Panc1 (cell line): ENCODE measurements around the gene MOB2. TPM values are rescaled to one million over a fixed set of nuclear protein-coding genes. Genes with fewer than 3 reads are reported as not detected.
A peak's percentile ranks its signal among the peaks of the same experiment; 100 is the strongest.

Source experiments
- ATAC-seq: fragments of 200-7000 bp; cut with Tn5 transposase; 2 replicates; pipeline ENCODE4 v1.9.1; 2020; ENCODE audit warnings: mild to moderate bottlenecking, moderate library complexity
- BruUV-seq: library from RNA; stranded (reverse); fragments of 400-500 nt; replicated peaks from 2 replicates; lab custom pipeline; 2021; lab: Mats Ljungman, UMichigan
- CTCF ChIA-PET: fragments of 300-600 bp; sonication (Branson Sonifier 250); formaldehyde crosslinking; loops from one replicate; lab custom pipeline; 2022; ENCODE audit warnings: antibody characterized with exemption; lab: Charles Lee
- POLR2A ChIA-PET: fragments of 300-600 bp; sonication (Branson Sonifier 250); formaldehyde crosslinking; loops from one replicate; lab custom pipeline; 2022; ENCODE audit warnings: antibody characterized with exemption; lab: Charles Lee
- DNase-seq: peaks from one replicate; pipeline ENCODE4 v3.0.0-alpha.2; 2010; ENCODE audit warnings: low read depth, low spot score
- H3K27ac ChIP-seq: 2 replicates; pipeline ENCODE4 v1.5.1; 2011; ENCODE audit warnings: mild to moderate bottlenecking, low read length, inconsistent platforms
- H3K27me3 ChIP-seq: fragments of 200-500 bp; sonication (Bioruptor generic); 2 replicates; pipeline ENCODE4 v1.6.0; 2014; ENCODE audit warnings: low read length, inconsistent platforms; ENCODE audit not compliant: control insufficient read depth, insufficient read depth
- H3K36me3 ChIP-seq: fragments of 200-500 bp; sonication (Bioruptor generic); 2 replicates; pipeline ENCODE4 v1.5.1; 2014; ENCODE audit warnings: inconsistent platforms, mild to moderate bottlenecking, low read length, moderate library complexity; ENCODE audit not compliant: control insufficient read depth, insufficient read depth
- H3K4me1 ChIP-seq: 2 replicates; pipeline ENCODE4 v1.5.1; 2011; ENCODE audit warnings: inconsistent platforms, mild to moderate bottlenecking, low read length, moderate library complexity; ENCODE audit not compliant: control insufficient read depth, insufficient read depth
- H3K4me3 ChIP-seq, 2 experiments: 2 replicates each; pipeline ENCODE4 v1.5.1; 2011 to 2012; ENCODE audit warnings: low read depth in 2 of 2, low read length in 2 of 2, mild to moderate bottlenecking in 2 of 2, inconsistent platforms in 1 of 2, moderate library complexity in 1 of 2
- H3K9me3 ChIP-seq: fragments of 200-500 bp; sonication (Bioruptor generic); 2 replicates; pipeline ENCODE4 v1.5.1; 2014; ENCODE audit warnings: low read depth, mild to moderate bottlenecking, inconsistent platforms, low read length, moderate library complexity; ENCODE audit not compliant: control insufficient read depth, insufficient read depth
- CTCF ChIP-seq: fragments of 450-650 bp; IDR thresholded peaks from 2 replicates; pipeline ENCODE4 v1.5.1; 2017; ENCODE audit warnings: mild to moderate bottlenecking
- POLR2AphosphoS5 ChIP-seq: IDR thresholded peaks from 2 replicates; pipeline ENCODE4 v1.6.1; 2012; ENCODE audit warnings: mild to moderate bottlenecking, low read depth, low read length, moderate library complexity
- REST ChIP-seq, 2 experiments: IDR thresholded peaks; 2 replicates each; pipeline ENCODE4 v1.6.1; 2011 to 2012; ENCODE audit warnings: low read depth in 2 of 2, control low read depth in 1 of 2, low read length in 1 of 2, mild to moderate bottlenecking in 1 of 2, moderate library complexity in 1 of 2; ENCODE audit not compliant: insufficient read depth in 1 of 2
- SIN3A ChIP-seq: IDR thresholded peaks from 2 replicates; pipeline ENCODE4 v1.6.1; 2012; ENCODE audit warnings: low read depth, mild to moderate bottlenecking, low read length, moderate library complexity, borderline replicate concordance; ENCODE audit not compliant: insufficient read depth
- TCF7L2 ChIP-seq: IDR thresholded peaks from 2 replicates; pipeline ENCODE4 v1.6.1; 2011; ENCODE audit warnings: mild to moderate bottlenecking, low read depth, low read length, inconsistent platforms
- in situ Hi-C: cut with HindIII; loops from 2 replicates; pipeline ENCODE4 v1.10.0; 2016; ENCODE audit warnings: low sequenced_read_pairs, low pct_unique_long_range_greater_than_20kb
- intact Hi-C: fragments of 100-400 bp; cut with micrococcal nuclease; formaldehyde crosslinking; loops from one replicate; pipeline ENCODE4 v1.10.0; 2022; ENCODE audit not compliant: unreplicated experiment
- total RNA-seq: library from RNA; stranded (reverse); gene quantifications from one replicate; pipeline ENCODE4 v1.2.1, GENCODE V29; 2021; ENCODE audit not compliant: unreplicated experiment

Gene MOB2
- total RNA-seq, 1 experiment from 2014 or later = 51.2 TPM

GRCh38 chr11:1496761-1497095, 10.1 kb upstream of the MOB2 start:
- Histone ChIP-seq H3K27me3 (no peaks in the 10 kb centered on the region), H3K27ac (no peak overlapping the region), H3K36me3 (no peaks in the 10 kb centered on the region), H3K9me3 (no peaks in the 10 kb centered on the region), H3K4me3 (no peak overlapping the region), H3K4me1 (no peaks in the 10 kb centered on the region)
- intact Hi-C loops = no loop called here
- TSS peak; percentile 23 for BruUV-seq
- no peak for ATAC-seq
- no peak for TF ChIP-seq REST (IDR thresholded peaks at IDR 0.05; ENCODE audit: insufficient read depth in 1 of 2, low read depth in 2 of 2, low read length in 1 of 2)
- TF ChIP-seq POLR2AphosphoS5 = no peak
- TF ChIP-seq TCF7L2 = no peak
- no peak for TF ChIP-seq SIN3A
- TF ChIP-seq CTCF = no peak
- POLR2A ChIA-PET = no interaction called here
- no peak for DNase-seq
- in situ Hi-C loops = loop anchor here (10.0 kb wide), 1 partner anchor 132 kb away; no protein-coding TSS in a partner anchor
- CTCF ChIA-PET = interaction anchor here (1.6 kb wide), 1 partner anchor 9 kb away, joined by 3 read pairs; no protein-coding TSS in a partner anchor

- ChIA-PET POLR2A (no interaction called here), CTCF (interaction anchor here (0.5 to 1.6 kb wide), 4 partner anchors 9 to 655 kb away, joined by 3 to 5 read pairs (median 4); no protein-coding TSS in a partner anchor)
- H3K4me3 ChIP-seq = no peak overlapping the region
- in situ Hi-C loops = loop anchor here (10.0 kb wide), 1 partner anchor 131 kb away; no protein-coding TSS in a partner anchor
- DNase-seq (no peak), ATAC-seq (no peak)
- H3K36me3 ChIP-seq = no peaks in the 10 kb centered on the region
- H3K9me3 ChIP-seq = no peaks in the 10 kb centered on the region
- intact Hi-C loops = no loop called here
- H3K4me1 ChIP-seq = no peaks in the 10 kb centered on the region
- BruUV-seq = no TSS peak
- TF ChIP-seq REST (IDR thresholded peaks at IDR 0.05; ENCODE audit: insufficient read depth in 1 of 2, low read depth in 2 of 2, low read length in 1 of 2) = no peak
- no peak for TF ChIP-seq SIN3A
- no peak for TF ChIP-seq TCF7L2
- TF ChIP-seq CTCF = no peak
- TF ChIP-seq POLR2AphosphoS5 = no peak
- H3K27me3 ChIP-seq = no peaks in the 10 kb centered on the region
- no peak overlapping the region for H3K27ac ChIP-seq
These were observed 9.6 kb upstream of the MOB2 start for GRCh38 chr11:1496091-1496760.
